ENCODE data around the gene PRXL2B.
"Not testable (repeated sequence)": the region's sequence is repeated elsewhere in the genome, so short reads cannot be mapped to it uniquely, and the experiment has no call there.

PRXL2B gene

DNA sequence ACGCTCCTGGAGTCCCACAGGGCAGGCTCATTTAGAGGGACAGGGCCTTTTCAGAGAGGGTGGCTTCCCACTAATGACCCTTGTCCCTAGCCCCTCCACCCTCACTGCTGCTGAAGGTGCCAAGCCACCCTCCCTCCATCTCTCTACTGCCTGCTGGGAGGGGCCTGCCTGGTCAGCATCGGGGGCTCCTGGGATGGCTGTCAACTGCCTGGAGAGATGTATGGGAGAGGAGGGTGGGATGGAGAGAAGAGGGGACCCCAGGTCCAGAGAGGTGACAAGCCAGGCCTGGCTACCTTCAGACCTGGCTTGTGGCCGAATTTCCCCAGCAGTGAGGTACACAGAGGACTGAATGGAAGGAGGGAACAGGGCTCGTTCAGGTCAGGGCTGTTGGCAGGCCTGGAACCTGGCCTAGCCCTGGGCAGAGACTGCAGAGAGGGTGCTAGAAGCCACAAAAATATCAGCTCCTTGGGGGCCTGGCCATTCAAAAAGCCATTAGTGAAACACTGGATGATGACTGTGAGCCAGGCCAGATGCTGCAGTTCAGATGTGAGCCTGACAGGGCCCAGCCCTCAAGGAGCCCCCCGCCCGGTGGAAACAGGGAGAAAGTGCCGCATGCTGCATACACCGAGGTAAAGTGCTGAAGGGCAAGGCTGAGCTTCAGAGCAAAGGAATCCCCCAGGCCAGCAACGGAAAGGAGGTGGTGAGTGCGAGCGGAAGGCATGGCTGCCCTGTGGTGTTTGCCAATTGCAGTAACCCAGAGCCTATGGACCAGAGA lies 26.2 kb downstream of the PRXL2B start:
- no peak for DNase-seq (ENCODE audit: low read depth in 2 of 2)

DNA sequence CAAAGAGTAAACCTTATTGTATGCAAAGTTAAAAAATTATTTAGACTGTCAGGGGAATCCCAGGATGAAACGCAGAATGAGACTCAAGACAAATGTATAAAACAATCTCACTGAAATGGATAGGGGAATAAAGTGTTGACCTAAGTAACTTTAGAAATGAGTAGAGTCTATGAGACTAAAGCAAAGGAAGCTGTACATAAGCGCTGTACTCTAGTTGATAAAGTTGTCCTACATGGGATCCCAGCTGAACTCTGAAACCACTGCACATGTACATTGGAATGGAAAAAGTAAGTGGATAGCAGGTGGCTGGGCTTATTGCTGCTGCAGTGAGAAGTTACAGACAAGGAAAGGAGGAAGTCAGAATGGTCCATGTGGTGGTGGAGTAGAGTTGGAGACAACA lies 27.6 kb downstream of the PRXL2B start:
- DNase-seq (ENCODE audit: low read depth in 2 of 2) = no peak

DNA sequence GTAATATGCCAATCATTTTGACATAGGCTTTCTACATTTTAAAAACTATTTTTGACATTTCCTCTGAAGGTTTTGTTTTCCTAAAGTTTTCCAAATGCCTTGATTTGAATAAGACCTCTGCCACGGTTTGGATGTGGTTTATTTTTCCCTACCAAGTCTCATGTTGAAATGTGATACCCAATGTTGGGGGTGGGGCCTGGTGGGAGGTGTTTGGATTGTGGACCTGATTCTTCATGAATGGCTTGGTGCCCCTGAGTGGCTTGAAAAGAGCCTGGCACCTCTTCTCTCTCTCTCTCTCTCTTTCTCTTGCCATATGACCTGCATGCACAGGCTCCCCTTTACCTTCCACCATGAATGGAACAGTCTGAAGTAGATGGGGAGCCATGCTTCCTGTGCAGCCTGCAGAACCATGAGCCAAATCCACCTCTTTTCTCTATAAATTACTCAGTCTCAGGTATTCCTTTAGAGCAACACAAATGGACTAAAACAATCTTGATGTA lies 31.4 kb downstream of the PRXL2B start:
- DNase-seq (ENCODE audit: low read depth in 2 of 2) = no peak

DNA sequence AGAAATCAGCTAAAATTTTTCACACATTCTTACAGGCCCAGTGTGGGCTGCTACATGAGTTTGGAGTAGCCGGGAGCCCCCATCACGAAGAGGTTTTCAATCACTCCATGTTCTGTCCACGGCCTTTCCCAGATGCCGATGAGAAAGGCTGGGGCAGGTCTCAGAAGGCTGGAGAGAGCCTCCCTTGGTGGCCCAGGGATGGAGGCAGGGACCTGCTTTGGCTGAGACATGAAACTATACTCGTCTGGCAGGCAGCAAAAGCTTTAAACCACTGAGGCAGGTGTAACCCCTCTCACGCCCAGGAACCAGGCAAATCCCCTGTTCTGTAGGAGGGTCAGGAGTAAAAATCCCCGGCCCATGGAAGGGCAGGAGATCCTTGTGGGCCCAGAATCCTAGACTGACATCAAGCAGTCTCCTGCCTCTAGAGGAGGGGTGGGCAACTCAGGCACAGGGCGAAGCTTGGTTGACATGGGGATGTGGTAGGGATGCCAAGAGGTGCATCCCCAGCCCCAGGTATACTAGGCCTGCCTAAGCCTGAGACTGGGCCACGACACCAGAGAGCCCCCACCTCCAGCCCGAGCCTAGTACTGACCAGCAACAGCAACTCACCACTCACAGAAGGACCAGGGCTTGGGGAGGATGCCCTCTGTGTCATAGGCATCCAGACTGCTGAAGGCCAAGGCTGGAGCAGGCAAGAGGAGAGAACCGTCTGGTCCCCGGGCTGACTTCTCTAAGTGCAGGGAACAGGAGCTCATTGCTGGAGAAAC lies 37.2 kb downstream of the PRXL2B start:
- no peak for DNase-seq (ENCODE audit: low read depth in 2 of 2)

DNA sequence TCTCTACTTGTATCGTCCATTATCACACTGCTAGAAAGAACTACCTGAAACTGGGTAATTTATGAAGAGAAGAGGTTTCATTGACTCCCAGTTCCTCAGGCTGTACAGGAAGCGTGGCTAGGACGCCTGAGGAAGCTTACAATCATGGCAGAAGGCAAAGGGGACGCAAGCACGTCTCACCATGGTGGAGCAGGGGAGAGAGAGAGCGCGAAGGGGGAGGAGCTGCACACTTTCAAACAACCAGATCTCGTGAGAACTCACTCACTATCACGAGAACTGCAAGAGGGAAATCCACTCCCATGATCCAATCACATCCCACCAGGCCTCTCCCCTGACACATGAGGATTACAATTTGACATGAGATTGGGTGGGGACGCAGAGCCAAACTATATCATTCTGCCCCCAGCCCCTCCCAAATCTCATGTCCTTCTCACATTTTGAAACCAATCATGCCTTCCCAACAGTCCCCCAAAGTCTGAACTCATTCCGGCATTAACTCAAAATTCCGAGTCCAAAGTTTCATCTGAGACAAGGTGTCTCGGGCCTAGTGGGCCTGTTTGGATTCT lies 38.2 kb downstream of the PRXL2B start:
- DNase-seq (ENCODE audit: low read depth in 2 of 2) = no peak

DNA sequence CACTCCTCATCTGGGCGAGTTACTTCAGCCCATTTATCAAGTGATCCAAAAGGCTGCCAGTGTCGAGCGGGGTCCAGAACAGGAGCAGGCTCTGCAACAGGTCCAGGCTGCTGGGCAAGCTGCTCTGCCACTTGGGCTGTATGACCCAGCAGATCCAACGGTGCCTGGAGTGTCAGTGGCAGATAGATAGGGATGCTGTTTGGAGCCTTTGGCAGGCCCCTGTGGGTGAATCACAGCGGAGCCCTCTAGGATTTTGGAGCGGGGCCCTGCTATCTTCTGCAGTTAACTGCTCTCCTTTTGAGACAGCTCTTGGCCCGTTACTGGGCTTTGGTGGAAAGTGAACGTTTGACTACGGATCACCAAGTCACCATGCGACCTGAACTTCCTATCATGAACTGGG lies 38.7 kb downstream of the PRXL2B start:
- no peak for DNase-seq (ENCODE audit: low read depth in 2 of 2)

DNA sequence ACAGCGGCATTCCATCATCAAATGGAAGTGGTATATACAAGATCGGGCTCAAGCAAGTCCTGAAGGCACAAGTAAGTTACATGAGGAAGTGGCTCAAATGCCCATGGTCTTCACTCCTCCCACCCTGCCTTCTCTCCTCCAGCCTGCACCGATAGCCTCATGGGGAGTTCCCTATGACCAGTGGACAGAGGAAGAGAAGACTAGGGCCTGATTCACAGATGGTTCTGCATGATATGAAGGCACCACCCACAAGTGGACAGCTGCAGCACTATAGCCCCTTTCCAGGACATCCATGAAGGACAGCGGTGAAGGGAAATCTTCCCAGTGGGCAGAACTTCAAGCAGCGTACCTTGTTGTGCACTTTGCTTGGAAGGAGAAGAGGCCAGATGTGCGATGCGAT lies 39.2 kb downstream of the PRXL2B start:
- not testable (repeated sequence) for DNase-seq (ENCODE audit: low read depth in 2 of 2)

DNA sequence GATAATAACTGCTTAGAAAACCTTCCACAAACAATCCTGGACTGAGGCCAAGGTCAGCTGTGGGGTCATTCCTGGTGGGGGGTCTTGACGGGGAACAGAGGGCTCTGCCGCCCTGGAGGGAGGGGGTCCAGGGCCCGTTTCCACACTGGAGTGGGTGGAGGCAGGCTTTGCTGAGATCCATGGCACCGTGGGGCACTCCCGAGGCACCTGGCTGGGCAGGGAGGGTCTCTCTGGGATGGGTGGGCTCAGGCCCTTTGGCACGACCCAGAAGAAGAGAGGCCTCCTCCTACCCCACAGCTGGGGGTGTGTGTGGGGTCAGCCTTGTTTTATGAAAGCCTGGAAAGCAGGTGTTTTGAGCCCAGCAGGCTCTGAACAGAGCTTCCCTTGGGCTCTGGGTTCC lies 41.2 kb downstream of the PRXL2B start:
- no peak for DNase-seq (ENCODE audit: low read depth in 2 of 2)

DNA sequence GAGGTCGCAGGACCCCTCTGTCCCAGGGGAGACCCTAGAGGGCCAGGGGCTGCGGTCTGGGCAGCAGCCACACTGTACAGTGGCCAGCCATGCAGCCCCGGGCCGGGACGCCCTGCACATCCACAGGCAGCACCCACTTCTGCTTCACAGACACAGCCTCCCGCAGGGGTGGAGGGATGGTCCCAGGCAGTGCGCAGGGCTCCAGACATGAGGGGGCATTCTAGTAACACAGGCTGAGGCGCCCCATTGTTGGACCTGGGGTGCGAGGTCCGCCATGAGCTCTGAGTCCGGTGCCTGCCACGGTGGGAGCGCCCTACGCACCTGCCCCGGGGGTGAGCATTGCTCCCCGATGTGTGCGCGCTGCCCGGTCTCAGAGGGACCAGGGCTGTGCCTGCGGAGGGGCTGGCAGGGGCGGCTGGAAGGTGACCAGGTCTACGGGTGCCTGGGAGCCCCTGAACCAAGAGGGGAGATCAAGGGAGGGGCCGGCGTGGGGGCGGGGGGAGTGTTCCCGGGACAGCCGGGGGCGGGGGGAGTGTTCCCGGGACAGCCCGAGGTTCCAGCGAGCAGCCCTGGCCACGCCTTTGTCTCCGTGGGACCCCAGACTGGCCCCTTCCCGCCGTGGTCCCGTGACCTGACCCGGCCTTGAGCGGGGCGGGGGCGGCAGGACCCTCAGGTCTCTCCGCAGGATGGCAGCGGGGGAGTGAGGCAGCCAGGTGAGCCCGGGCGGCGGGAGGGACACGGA lies 41.8 kb downstream of the PRXL2B start:
- DNase-seq (ENCODE audit: low read depth in 2 of 2) = no peak

DNA sequence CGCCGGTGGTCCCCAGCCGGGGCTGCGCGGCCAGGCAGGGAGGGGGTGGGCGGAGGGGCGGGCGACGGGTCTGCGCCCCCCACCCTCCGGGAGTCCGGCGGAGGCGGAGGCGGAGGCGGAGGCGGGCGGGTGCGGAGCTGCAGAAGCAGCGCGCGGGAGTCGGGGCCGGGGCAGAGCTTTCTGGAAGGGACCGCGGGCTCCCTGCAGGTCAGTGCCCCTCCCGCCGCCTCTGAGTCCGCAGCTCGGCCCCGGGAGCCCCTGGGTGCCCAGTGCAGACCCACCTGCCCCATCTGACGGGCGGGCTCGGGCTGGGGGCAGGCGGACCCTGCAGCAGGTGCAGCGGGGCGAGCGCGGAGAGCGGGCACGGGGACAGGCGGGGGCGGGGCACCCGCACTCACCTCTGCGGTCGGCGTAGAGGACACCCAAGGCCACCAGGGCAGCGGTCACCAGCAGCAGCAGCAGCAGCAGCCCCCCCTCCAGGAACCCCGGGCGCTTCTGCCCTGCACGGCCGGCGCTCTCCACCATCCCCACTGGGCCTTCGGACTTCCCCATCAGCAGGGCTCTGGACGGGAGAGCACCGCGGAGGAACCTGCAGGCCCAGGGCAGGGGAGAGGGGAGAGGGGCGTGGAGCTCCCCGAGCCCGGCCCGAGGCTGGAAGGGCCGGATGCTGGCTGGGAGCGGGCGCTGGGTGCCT lies 42.5 kb downstream of the PRXL2B start:
- no peak for DNase-seq (ENCODE audit: low read depth in 2 of 2)

DNA sequence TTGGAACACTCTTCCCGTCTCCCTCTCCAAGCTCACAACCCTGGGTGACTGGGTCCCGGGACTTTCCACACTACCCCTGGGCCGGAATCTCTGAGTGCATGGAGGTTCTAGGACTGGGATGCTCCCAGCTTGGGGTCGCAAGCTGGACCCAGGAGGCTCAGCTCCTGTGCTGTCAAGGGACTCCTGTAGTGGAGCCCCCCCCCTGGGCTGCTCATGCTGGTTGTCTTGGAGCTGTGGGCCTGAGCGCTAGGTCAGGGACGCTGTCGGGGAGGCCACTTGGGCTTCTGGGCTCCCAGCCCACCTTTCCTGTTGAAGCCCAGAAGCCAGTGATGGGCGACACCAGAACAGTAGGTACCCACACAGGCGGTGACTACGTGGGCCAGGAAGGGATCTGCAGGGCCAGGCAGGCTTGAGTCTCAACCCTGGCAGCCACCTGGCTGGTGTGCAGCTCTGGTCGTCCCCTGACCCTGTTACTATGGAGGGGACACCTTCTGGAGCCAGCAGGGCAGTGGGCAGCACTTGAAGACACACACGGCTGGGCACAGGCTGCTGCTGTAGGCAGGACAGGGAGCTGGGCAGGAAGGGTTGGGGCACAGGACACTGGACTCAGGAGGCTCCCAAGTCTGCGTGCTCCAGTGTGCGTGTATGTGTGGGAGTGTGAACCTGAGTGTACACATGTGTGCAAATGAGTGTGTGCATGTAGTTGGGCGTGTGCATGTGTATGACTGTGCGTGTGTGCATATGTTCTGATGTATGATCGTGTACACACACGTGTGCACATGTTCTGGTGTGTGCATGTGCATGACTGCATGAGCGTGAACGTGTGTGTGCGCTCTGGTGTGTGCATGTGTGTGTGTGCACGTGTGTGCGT lies 43.3 kb downstream of the PRXL2B start:
- DNase-seq (ENCODE audit: low read depth in 2 of 2) = no peak

DNA sequence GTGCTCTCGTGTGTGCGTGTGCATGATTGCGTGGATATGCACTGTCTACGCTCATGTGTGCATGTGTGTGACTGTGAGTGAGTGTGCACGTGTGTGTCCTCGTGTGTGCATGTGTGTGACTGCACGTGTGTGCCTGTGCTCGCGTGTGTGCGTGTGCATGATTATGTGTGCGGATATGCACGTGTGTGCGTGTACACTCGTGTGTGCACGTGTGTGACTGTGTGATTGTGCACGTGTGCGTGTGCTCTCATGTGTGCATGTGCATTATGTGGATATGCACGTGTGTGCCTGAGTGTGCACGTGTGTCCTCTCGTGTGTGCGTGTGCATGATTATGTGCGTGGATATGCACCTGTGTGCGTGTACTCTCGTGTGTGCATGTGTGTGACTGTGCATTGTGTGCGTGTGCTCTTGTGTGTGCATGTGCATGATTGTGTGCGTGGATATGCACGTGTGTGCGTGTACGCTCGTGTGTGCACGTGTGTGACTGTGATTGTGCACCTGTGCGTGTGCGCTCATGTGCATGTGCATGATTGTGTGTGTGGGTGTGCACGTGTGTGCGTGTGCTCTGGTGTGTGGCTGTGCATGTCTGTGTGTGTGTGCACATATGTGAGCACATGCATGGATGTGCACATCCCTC lies 44.0 kb downstream of the PRXL2B start:
- DNase-seq (ENCODE audit: low read depth in 2 of 2) = no peak

DNA sequence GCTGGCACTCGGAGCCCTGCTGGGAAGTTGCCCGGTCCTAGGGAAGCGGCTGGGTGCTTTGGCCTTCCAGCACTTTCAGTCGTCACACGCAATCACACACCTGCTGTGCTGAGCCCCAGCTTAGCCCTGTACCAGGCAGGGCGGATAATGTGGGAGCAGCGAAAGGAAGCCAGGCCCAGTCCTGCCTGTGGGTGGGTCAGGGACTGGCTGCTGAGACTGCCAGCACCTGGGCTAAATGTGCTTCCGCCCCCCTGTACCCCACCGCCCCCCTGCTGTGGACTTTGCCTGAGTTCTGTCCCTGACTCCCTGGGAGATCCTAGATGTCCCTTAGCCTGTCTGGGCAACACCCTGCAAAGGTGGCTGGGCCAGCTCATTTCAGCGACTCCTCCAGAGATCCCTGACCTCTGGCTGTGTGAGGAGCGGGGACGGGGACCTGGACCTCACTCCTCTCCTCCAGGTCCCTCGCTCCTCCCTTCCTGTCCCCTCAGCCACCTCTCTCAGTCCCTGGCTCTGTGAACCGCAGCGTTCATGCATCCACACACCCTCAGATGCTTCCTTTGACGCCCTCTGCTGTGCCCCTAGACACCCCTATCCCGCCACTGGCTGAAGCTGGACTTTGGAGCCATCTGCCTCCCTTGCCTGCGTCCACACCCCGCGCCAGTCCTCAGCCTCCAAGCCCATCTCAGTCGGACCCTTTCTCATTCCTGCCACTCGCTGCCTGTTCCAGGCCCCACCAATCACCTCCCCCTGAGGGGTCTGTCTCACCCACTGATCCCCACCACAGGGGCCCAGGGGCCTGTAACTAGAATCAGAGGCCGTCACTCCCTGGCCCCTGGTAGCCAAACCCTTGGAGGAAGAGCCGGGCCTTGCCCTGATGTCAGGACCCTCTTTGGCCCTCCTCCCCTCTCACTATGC lies 44.8 kb downstream of the PRXL2B start:
- no peak for DNase-seq (ENCODE audit: low read depth in 2 of 2)

DNA sequence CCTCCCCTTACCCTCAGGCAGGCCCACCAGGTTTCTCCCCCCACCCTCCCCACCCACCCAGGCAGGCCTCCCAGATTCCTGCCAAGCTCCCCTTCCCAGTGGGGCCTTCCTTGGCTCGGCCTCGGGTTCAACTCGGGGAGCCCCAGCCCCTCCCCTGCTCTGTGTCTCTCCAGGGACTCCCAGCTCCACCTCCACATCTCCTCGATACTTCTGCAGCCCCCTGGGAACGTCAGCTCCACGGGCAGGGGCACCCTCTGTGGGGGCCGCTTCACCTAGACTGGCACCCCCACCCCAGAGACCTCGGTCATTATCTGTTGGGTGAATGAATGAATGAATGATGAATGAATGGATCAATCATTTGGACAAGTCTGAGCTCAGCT lies 45.5 kb downstream of the PRXL2B start:
- DNase-seq (ENCODE audit: low read depth in 2 of 2) = no peak

DNA sequence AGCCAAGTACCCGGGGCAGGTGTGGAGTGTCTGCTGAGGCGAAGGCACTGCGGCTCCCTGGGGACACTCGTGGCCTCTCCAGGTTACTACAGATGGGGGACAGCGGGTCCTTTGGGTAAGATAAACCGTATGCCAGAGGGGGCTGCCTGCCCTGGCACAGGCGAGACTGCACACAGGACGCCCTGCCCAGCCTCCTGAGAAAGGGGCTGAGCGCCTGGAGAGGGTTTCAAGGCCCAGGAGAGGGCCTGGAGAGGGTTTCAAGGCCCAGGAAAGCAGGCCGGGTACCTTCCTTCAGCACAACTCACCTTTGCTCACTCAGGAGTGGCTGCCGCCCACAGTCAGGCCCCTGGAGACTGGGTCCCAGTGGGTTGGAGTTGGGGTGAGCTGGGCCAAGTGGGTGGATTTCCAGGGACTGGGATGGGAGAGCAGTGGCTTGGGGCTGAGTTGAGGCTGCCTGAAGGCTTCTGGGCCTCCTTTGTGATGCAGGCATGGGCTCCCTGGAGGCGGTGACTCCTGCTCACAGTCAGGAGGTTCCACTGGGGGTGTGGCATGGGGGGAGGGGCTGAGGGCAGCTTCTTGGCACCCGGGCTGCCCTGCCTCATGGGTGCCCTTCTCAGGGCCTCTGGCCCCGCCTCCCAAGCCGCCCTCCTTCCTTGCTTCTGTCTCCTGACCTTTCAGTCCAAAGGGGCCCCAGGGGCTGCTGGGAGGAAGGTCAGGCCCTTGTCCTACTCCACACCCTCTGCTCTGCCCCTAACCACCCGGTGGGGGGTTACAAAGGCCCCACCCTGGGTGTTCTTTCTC lies 46.2 kb downstream of the PRXL2B start, which contains the start of gene MMEL1:
TSS of gene MMEL1 (minus strand) at position 456 of the 801 bp plus-strand sequence. CDS start 3,532 bp downstream, outside the sequence.
- DNase-seq (ENCODE audit: low read depth in 2 of 2) = no peak

DNA sequence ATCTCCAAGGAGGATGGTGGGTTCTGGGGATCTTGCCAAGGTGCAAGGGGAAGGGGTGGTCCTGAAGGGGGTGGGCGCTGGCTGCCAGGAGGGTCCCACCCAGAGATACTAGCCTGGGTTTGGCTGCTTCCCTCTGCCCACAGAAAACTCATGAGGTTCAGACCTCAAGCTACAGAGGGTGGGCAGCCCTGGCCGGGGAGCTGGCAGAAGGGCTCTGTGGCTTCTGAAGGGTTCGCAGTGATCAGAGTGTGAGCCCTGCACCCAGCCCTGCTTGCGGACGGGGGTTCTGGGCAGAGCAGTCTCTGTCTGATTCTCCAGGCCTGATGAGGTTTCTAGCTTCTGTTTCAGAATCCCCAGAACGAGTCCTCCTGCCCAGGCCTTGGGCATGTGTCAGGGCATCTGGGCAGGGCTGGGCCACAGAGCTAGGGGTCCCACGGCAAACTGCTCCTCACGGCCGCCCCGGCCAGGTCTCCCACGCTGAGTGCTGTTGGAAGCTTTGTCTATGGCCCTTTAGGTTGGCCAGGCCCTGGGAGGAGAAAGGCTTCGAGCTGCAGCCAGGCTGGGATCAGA lies 46.9 kb downstream of the PRXL2B start:
- no peak for DNase-seq (ENCODE audit: low read depth in 2 of 2)

DNA sequence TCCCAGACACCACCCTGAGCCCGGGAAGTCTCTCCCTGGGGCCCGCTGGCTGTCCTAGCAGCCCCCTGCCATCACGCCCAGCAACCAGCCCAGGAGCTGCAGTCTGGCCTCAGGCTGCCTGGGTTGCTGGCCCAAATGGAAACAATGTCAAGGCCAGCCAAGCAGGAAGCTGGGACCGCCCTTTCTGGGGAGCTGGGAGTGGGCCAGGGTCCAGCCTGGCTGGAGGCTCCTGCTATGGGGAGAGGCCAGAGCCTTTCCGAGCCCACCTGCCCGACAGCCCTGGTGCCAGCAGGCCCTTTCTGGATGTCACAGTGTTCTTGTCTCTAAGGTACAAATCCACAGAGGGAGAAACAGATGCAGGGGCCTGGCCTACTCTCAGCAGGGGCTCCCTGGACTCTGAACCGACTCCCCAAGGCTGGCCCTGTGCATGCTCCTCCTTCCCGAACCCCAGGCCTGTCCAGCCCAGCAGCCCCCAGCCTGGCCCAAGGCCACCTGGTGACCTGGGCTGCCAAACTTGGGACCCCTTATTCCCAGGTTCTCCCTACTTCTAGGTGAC lies 47.4 kb downstream of the PRXL2B start:
- DNase-seq (ENCODE audit: low read depth in 2 of 2) = no peak

Measured in activated CD4-positive, alpha-beta T cell treated with anti-CD3 and anti-CD28 coated beads for 24 hours (primary cell).